ENCODE results near the gene GAPDHS.

The GAPDHS gene

GRCh38 chr19:35557539-35558399 is 24.5 kb downstream of the GAPDHS start:
- no peak for FAIRE-seq

DNA sequence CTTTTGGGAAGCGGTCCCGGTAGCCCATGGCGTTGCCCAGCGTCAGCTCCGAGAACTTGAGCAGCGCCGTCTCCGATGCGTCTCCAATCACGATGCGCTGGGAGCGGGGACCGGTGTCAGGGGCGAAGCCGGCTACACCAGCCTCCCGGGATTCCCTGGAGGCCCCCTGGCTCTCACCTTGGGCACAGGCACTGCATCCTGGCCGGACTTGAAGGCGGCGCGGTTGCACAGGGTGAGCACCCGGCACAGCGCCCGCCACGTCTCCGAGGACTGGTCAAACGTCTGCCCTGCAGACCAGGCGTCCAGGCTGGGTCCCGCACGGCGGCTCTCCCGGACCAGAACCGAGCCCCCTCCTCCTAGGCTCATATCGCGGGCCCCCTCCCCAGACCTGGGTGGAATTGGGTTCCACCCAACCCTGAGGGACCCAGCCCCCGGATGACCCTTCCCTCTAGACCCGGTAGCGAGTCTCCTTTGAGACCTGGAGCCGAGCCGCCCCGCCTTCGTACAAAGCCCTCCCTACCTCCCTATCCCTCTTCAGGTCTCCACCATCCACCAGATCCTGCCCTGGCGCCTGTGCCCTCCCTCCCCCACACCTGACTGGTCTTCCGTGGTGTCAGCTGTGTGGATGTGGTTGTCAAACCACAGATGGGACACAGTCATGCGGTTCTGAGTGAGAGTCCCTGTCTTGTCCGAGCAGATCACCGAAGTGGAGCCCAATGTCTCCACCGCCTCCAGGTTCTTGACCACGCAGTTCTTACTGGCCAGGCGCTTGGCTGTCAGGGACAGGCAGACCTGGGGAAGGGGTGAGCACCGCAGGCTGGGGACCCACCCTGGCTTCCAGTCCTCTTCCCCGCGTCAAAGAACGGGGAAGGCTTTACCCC is 25.4 kb downstream of the GAPDHS start:
- no peak for FAIRE-seq

GRCh38 chr19:35559281-35559659 is 26.0 kb downstream of the GAPDHS start:
- FAIRE-seq = no peak

GRCh38 chr19:35559781-35560180 is 26.5 kb downstream of the GAPDHS start:
- no peak for FAIRE-seq

- no peak for FAIRE-seq
Observed at GRCh38 chr19:35560271-35560670, 27.0 kb downstream of the GAPDHS start.

DNA sequence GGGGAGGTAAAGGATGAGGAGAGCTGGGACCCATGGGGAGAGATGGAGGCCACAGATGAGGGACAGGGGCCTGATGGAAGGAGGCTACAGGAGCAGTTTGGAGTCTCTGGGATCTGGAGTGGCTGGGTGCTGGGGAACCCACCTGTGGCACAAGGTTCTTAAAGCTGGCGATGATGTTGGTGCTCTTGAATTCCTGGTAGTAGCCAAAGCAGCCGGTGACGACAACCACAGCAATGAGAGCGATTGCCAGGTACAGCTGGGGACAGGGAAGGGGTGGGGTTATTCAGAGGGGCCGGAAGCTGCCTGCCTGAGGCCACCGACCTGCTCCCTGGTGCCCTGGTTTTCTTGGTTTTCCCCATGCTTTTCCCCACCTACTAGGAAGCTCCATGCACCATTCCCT is 27.4 kb downstream of the GAPDHS start:
- FAIRE-seq = no peak

GRCh38 chr19:35561436-35561835 is 28.2 kb downstream of the GAPDHS start:
- FAIRE-seq = no peak

GRCh38 chr19:35562336-35562735 is 29.1 kb downstream of the GAPDHS start:
- no peak for FAIRE-seq

- FAIRE-seq = no peak
Observed at GRCh38 chr19:35562776-35563175, 29.5 kb downstream of the GAPDHS start.

DNA sequence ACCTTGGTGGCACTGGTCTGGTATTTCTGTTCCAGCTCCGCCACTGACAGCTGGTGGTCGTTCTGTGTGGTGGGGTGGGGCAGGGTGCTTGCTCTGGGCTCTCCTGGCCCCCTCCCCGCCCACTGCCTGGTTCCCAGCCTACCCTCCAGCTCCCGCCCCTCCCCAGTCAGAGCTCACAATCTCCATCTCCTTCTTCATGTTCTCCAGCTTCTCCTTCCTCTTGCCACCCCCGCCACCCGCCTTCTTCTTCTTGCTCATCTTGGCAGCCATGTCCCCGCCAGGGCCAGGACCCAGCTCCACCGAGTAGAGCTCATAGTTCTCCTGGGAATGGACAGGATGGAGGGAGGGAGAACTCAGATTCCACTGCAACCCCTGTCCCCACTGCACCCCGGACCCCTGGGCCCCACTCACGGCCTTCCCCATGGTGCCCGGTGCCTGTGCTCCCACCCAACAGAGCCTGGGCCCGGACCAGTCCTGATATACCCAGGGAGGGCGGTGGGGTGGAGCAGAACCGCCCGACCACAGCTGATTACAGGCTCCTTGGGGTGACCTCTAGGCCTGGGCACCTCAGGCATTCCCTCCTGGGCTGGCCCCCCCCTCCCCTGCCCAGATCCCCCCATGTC is 30.1 kb downstream of the GAPDHS start, which contains the start of gene ATP4A:
ATP4A (minus strand) TSS at position 452 of the 623 bp plus-strand sequence; CDS start at position 423, 29 bp downstream.
- FAIRE-seq = no peak

GRCh38 chr19:35565016-35565856 is 32.0 kb downstream of the GAPDHS start:
- no peak for FAIRE-seq

- no peak for FAIRE-seq
Observed at GRCh38 chr19:35566738-35567137, 33.5 kb downstream of the GAPDHS start.

DNA sequence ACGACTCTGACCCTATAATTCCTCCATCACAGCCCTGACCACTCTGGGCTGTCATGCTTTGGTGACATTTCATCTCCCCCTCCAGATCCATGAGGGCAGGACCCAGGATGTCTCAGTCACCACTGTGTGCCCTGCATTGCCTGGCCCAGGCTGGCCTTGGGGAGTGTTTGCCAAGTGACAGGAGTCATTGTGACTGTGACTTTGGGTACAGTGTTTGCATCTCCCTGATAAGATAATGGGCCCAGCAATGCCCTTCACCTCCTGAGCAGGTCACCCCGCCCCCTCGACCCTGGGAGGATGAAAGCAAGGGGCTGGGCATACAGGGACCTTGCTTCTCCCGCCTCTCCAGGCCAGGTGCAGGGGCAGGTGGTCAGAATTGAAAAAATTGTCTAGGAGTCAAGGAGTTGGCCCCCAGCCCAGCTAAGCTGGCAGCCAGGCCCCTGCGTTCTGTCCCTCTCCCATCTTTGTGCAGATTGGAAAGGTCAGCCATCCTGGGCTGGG is 36.1 kb downstream of the GAPDHS start:
- FAIRE-seq = no peak

DNA sequence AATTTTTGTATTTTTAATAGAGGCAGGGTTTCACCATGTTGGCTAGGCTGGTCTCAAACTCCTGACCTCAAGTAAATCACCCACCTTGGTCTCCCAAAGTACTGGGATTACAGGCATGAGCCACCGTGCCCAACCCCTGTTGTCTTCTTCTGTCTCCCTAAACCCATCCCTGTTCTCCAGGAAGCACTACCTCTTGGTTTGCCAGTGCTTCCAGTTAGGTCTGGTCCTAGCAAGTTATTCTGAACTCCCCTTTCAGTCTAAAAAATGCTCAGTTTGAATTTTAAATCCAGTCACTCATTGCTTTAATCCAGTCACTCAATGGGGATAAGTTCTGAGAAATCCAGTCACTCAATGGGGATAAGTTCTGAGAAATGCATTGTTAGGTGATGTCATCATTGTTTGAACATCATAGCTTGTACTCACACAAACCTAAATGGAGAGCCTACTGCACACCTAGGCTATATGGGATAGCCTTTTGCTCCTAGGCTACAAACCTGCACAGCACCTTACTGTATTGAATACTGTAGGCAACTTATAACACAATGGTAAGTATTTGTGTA is 38.2 kb downstream of the GAPDHS start:
- no peak for FAIRE-seq

GRCh38 chr19:35577918-35578317 is 44.7 kb downstream of the GAPDHS start:
- FAIRE-seq = no peak

DNA sequence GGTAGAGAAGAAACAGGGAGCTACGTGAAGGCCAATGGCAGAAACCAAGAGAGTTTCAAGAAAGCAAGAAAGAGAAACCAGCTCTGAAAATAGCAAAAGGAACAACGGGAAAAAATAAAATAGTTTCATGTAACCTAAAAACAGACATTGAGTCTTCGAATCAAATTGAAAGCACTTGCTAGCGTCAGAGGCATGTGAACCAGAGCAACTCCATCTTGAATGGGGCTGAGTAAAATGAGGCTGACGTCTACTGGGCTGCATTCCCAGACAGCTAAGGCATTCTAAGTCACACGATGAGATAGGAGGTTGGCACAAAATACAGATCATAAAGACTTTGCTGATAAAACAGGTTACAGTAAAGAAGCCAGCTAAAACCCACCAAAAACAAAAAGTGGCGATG is 45.5 kb downstream of the GAPDHS start:
- no peak for FAIRE-seq

DNA sequence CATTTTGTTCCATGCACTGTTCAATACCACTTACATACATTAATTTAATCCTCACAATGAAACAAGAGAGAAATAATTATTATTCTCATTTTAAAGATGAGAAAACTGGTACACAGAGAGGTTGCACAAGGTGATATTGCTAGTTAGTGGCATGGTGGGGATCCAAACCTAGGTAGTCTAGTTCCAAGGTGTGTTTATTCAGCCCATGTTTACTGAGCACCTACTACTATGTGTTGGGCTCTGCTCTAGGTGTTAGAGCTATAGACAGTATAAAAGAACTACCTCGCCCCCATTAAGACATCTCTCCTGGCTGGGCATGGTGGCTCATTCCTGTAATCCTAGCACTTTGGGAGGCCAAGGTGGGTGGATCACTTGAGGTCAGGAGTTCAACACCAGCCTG is 49.5 kb downstream of the GAPDHS start:
- no peak for FAIRE-seq

DNA sequence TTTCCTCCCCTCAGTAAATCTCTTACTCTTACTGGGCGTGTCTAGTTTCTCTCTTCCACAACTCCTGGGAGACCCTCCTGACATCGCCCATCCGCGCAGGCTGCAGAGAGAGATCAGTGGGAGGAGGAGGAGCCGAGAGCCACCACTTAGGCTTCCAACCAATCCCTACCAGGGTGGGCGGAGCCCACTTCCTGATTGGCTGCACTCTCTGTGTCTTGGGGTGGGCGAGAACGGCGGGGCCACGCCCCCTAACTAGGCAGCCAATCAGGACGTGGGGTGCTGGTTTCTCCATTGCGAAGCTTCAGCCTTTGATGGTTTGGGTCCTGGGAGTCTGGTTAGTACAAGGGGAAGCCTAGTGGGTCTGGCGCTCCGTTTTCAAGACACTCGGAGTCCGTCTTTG is 52.6 kb downstream of the GAPDHS start, which contains the start of gene PMIS2:
PMIS2 (plus strand) TSS at position 326 of the 400 bp plus-strand sequence. CDS start 87 bp downstream, outside the sequence.
- no peak for FAIRE-seq

- no peak for FAIRE-seq
Observed at GRCh38 chr19:35587321-35587720, 54.1 kb downstream of the GAPDHS start.

DNA sequence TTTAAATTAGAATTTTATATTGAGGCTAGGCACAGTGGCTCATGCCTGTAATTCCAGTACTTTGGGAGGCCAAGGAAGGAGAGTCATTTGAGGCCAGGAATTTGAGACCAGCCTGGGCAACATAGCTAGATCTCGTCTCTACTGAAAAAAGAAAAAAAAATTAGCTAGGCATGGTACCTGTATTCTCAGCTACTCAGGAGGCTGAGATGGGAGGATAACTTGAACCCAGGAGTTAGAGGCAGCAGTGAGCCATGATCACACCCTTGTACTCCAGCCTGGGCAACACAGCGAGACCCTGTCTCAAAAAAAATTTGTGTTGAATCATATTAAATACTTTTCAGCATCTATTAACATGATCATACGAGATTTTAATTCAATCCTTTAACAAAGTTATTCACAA is 57.6 kb downstream of the GAPDHS start:
- FAIRE-seq = no peak

DNA sequence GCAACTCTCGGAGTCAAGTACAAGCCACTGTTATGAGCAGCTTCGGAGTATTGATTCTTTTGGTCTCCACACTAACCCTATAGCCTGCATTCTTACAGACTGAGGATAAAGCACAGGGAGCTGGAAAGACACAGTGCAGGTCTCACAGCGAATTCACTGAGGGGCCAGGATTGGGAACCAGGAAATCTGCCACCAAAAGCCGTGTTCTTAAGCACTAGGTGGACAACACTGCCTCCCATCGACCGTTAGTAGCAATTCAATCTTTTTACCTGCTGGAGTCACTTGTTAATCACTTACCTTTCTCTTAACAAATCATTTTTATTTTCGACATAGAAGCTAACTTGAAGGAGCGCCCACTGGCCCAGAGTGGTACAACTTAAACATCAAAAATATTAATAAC is 59.0 kb downstream of the GAPDHS start:
- FAIRE-seq = no peak
